ENCODE measurements around the gene SIGLEC1.

GRCh38 chr20:3679749-3680700, 32.4 kb downstream of the SIGLEC1 start:
- TF ChIP-seq EZH2 (IDR thresholded peaks at IDR 0.05; ENCODE audit: borderline replicate concordance, insufficient read depth, low read depth, low read length, poor library complexity, severe bottlenecking) (no peak), CTCF (IDR thresholded peaks at IDR 0.05) (no peak)

Measured in B cell (primary cell).